Peyer's patch (tissue), 4 donors: ENCODE data around the gene HSDL1. TPM values are rescaled to one million over a fixed set of nuclear protein-coding genes. Genes with fewer than 3 reads are reported as not detected.
A peak's percentile ranks its signal among the peaks of the same experiment; 100 is the strongest.

Source experiments
- DNase-seq, 3 donors: peaks; one replicate each; pipeline ENCODE4 v3.0.0-alpha.2; 2017 to 2019
- H3K27ac ChIP-seq, 4 donors: fragments of 200-600 bp; sonication (generic); one replicate each; pipeline ENCODE4 v1.5.1; 2016 to 2019
- H3K27me3 ChIP-seq, 2 donors: fragments of 200-600 bp; sonication (generic); one replicate each; pipeline ENCODE4 v1.5.1; 2019
- H3K36me3 ChIP-seq, 3 donors: fragments of 200-600 bp; sonication (generic); one replicate each; pipeline ENCODE4 v1.5.1; 2016 to 2019
- H3K4me1 ChIP-seq, 4 donors: fragments of 200-600 bp; sonication (generic); one replicate each; pipeline ENCODE4 v1.5.1; 2016 to 2019
- H3K4me3 ChIP-seq, 4 donors: fragments of 200-600 bp; sonication (generic); 1 replicate in 3 of 4; 2 replicates in 1 of 4; pipeline ENCODE4 v1.5.1; 2016 to 2019; ENCODE audit warnings: mild to moderate bottlenecking in 1 of 4
- H3K9me3 ChIP-seq, 4 donors: fragments of 200-600 bp; sonication (generic); one replicate each; pipeline ENCODE4 v1.5.1; 2016 to 2019; ENCODE audit warnings: mild to moderate bottlenecking in 1 of 4
- POLR2A ChIP-seq, 2 donors: fragments of 450-650 bp; IDR thresholded peaks; one replicate each; pipeline ENCODE4 v1.5.1; 2017; ENCODE audit warnings: antibody characterized with exemption in 2 of 2, mild to moderate bottlenecking in 2 of 2, moderate library complexity in 2 of 2
- total RNA-seq, 4 donors: library from RNA; depleted of rRNA; stranded (reverse); fragments of >200 nt; gene quantifications; one replicate each; pipeline ENCODE4 v1.1.0, GENCODE V29; 2016
- TF ChIP-seq, protein P1 (sequence below), 6 experiments: fragments of 450-650 bp in 4 of 6; fragments of 200-600 bp in 2 of 6; sonication (generic) in 1 of 6; IDR thresholded peaks; one replicate each; pipeline ENCODE4 v1.5.1; 2017 to 2019; ENCODE audit warnings: antibody characterized with exemption in 6 of 6, mild to moderate bottlenecking in 3 of 6, moderate library complexity in 1 of 6

The HSDL1 gene
- total RNA-seq, 4 donors from 2014 or later = 8.4 to 25.0 (median 10.8) TPM

DNA sequence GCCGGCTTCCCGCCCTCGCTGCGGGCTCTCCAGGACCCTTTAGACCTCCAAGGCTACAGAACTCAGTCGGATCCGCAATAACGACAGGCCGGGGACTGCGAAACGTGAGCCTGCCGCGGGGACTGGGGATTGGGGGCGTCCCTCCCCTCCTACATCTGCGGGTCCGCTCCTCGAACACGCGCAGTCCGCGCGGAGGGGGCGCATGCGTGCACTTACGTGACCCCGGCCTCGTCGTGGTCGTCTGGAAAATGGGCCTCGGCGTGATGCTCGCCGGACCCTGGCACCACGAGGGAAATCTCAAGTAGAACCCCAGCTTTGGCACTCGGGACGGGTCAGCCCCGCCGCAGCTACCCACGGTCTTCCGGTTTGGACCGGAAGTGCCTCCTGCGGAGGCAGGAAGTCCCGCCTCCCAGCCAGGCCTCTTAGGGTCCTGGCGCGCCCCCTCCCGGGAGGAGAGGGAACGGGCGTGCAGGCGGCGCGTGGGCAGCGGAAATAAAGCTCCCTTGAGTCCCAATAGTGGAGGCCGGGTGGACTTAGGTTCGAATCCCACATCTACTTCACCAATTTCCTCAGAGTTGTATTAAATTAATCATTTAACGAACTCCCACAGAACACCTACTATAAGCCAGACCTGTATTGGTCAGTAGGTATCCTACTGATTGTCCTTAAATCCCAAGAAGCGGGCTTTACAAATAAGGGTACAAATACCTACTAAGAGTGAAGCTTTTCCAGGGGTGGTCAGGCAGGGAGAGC is 41.9 kb upstream of the HSDL1 start, which contains the start of gene TAF1C:
TSS of gene TAF1C (minus strand) at position 373 of the 753 bp plus-strand sequence. CDS start 2,069 bp downstream, outside the sequence.
- Histone ChIP-seq H3K4me1 (peaks cover 0 to 18% (median 7%) of the 10 kb centered on the region in 4 donors), H3K4me3 (peak within 1 kb of the TSS; percentile 82 to 98 (median 92)), H3K9me3 (no peaks in the 10 kb centered on the region), H3K36me3 (peaks cover 0 to 26% (median 0%) of the 10 kb centered on the region in 3 donors), H3K27me3 (no peaks in the 10 kb centered on the region), H3K27ac (peak within 1 kb of the TSS; percentile 73 to 79 (median 76))
- TF ChIP-seq, protein P1, sequence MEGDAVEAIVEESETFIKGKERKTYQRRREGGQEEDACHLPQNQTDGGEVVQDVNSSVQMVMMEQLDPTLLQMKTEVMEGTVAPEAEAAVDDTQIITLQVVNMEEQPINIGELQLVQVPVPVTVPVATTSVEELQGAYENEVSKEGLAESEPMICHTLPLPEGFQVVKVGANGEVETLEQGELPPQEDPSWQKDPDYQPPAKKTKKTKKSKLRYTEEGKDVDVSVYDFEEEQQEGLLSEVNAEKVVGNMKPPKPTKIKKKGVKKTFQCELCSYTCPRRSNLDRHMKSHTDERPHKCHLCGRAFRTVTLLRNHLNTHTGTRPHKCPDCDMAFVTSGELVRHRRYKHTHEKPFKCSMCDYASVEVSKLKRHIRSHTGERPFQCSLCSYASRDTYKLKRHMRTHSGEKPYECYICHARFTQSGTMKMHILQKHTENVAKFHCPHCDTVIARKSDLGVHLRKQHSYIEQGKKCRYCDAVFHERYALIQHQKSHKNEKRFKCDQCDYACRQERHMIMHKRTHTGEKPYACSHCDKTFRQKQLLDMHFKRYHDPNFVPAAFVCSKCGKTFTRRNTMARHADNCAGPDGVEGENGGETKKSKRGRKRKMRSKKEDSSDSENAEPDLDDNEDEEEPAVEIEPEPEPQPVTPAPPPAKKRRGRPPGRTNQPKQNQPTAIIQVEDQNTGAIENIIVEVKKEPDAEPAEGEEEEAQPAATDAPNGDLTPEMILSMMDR (IDR thresholded peaks at IDR 0.05) = peak; percentile 88 to 97 (median 95)
- peak; percentile 23 to 37 for TF ChIP-seq POLR2A (IDR thresholded peaks at IDR 0.05)
- peak; percentile 93 to 97 (median 94) for DNase-seq

DNA sequence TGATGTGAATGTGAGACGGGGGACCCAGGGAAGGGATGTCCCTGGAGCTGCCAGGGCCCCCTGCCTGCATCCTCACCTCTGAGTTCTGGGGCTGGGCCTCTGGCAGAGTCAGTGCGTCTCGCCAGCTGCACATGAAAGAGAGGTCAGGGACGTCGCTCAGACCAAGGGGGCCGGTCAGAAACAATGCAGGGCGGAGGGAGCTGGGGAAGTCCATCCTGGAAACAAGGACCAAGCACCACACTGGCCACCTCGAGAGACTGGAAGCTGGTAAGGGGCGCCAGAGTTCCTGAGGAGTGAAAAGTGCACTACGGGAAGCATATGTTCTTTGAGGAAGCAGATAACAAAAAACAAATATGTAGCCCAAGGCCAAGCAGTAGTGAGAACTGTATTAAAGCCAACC is 39.8 kb upstream of the HSDL1 start:
- TF ChIP-seq, protein P1 (IDR thresholded peaks at IDR 0.05) = no peak
- Histone ChIP-seq H3K4me3 (no peak overlapping the region), H3K36me3 (peaks cover 0 to 46% (median 0%) of the 10 kb centered on the region in 3 donors), H3K9me3 (no peaks in the 10 kb centered on the region), H3K27me3 (no peaks in the 10 kb centered on the region), H3K27ac (peak overlapping the region in 2 of 4 donors; percentile 17 to 25), H3K4me1 (peaks cover 0 to 18% (median 7%) of the 10 kb centered on the region in 4 donors)
- no peak for DNase-seq

DNA sequence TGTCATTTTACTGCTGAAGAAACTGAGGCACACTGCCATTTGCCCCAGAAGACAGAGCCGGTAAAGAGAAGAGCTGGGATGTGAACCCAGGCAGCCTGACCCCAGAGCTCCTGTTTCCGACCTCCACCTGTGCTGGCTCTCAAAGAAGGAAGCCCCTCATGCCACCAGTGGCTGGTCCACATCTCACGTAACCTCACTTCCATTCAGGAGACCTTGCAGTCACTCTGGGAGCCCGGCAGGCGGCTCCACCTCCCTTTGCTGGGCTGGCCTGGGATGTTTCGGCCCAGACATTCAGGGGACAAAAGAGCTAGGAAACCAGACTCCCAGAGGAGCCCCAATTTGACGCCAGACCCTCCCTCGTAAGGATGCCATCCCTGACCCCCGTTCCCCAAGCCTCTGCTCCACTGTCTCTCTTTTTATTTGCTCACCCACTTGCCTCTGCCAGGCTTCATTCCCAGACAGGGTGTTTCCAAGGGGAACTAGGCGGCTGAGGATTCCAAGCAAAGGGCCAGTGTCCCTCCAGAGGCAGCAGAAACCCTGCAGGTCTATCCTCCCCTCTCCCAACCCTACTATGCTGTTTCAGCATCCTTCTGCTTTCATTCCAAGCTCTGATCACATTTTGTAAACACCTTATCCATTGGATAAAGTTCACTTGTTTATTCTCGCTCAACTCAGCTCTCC is 39.1 kb upstream of the HSDL1 start:
- H3K27ac ChIP-seq = peak overlapping the region in 2 of 4 donors; percentile 19 to 25
- H3K4me1 ChIP-seq = peaks cover 0 to 18% (median 7%) of the 10 kb centered on the region in 4 donors
- peaks cover 0 to 53% (median 0%) of the 10 kb centered on the region in 3 donors for H3K36me3 ChIP-seq
- no peak overlapping the region for H3K4me3 ChIP-seq
- H3K9me3 ChIP-seq = no peaks in the 10 kb centered on the region
- TF ChIP-seq, protein P1 (IDR thresholded peaks at IDR 0.05) = peak in 1 of 6 experiments; percentile 22
- TF ChIP-seq POLR2A (IDR thresholded peaks at IDR 0.05) = no peak
- H3K27me3 ChIP-seq = no peaks in the 10 kb centered on the region
- DNase-seq = no peak

DNA sequence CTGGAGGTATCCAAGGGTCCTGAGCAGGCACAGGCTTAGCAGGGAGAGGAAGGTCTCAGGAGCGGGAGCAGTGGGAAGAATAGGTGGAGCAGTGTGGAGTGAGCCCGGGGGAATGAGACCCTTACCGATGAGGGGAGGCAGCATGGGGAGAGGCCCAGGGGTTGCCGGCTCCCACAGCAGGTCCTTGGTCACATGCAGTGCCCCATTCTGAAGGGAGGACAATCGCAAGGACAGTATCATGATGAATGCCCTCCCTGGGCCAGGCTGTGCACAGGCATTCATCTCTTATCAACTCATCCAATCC is 38.5 kb upstream of the HSDL1 start:
- Histone ChIP-seq H3K4me3 (no peak overlapping the region), H3K9me3 (no peaks in the 10 kb centered on the region), H3K27ac (peak overlapping the region in 2 of 4 donors; percentile 19 to 25), H3K4me1 (peaks cover 0 to 18% (median 7%) of the 10 kb centered on the region in 4 donors), H3K36me3 (peaks cover 0 to 58% (median 0%) of the 10 kb centered on the region in 3 donors), H3K27me3 (no peaks in the 10 kb centered on the region)
- no peak for TF ChIP-seq POLR2A (IDR thresholded peaks at IDR 0.05)
- TF ChIP-seq, protein P1 (IDR thresholded peaks at IDR 0.05) = no peak
- no peak for DNase-seq

DNA sequence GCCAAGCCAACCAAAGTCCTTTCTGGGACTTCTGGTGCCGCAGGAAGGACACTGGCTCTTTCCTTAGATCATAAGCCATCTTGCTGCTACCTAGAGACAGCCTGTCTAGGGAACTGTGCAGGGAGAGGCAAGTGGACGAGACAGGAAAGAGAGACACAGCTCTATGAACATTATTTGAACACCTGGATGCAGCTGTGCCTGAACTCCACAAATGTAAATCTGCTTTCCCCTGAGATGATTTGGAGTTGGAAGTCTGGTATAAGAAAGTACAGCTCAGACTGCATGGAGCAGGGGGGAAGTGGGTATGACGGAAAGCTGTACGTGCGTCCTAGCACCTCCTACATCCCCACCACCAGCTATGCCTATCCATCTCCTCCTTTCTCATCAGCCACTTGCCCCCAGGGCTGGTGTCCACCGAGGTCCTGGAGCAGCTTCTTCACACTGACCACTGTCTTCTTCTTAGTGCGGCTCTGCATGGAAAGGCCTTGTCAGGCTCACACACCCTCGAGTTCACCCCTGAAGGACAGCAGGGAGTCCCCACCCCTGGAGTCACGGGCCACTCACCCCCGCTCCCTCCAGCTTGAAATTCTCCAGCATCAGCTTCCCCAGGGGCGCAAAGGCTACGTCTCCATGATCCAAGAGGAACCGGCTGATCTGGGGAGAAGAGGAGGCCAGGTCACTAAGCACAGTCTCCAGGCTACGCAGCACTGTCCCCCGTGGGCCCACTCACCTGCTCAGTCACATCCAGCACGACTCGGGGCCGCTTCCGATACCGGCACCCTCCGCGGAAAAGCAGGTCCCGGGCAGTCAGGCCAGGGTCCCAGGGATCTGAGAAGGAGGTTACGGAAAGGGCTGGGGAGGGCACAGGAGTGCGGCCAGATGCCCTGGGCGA is 37.9 kb upstream of the HSDL1 start:
- no peak overlapping the region for H3K27ac ChIP-seq
- no peak for DNase-seq
- no peak overlapping the region for H3K4me3 ChIP-seq
- TF ChIP-seq, protein P1 (IDR thresholded peaks at IDR 0.05) = no peak
- no peak for TF ChIP-seq POLR2A (IDR thresholded peaks at IDR 0.05)
- no peaks in the 10 kb centered on the region for H3K27me3 ChIP-seq
- no peaks in the 10 kb centered on the region for H3K9me3 ChIP-seq
- peaks cover 0 to 18% (median 7%) of the 10 kb centered on the region in 4 donors for H3K4me1 ChIP-seq
- H3K36me3 ChIP-seq = peaks cover 0 to 62% (median 0%) of the 10 kb centered on the region in 3 donors
